HG03521 (cell line): ENCODE data around the gene KRTAP8-1.

Source experiments
- ATAC-seq: cut with Tn5 transposase; IDR thresholded peaks from one replicate; pipeline ENCODE4 v1.9.1; 2021; ENCODE audit warnings: mild to moderate bottlenecking, moderate library complexity; ENCODE audit not compliant: unreplicated experiment

Gene KRTAP8-1, protein sequence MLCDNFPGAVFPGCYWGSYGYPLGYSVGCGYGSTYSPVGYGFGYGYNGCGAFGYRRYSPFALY

DNA sequence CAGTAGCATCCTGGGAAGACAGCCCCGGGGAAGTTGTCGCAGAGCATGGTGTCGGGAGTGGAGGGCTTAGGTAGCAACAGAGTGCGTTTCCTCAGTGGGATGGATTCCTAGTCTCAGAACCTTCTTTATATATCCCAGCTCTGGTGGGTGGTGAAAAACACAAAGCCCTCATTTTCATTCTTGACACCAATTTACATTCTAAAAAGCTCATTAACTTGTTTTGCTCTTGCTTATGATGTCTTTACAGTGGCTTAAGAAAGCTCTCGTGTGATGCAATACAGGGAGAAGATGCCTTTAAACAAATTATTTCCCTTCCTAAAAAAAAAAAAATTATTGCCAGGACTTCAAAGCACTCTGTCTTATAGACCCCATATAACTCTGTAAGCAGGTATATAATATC is at the start of gene KRTAP8-1:
TSS of gene KRTAP8-1 (minus strand) at position 101 of the 400 bp plus-strand sequence. CDS start at position 47, 54 bp downstream.
- no peak for ATAC-seq

DNA sequence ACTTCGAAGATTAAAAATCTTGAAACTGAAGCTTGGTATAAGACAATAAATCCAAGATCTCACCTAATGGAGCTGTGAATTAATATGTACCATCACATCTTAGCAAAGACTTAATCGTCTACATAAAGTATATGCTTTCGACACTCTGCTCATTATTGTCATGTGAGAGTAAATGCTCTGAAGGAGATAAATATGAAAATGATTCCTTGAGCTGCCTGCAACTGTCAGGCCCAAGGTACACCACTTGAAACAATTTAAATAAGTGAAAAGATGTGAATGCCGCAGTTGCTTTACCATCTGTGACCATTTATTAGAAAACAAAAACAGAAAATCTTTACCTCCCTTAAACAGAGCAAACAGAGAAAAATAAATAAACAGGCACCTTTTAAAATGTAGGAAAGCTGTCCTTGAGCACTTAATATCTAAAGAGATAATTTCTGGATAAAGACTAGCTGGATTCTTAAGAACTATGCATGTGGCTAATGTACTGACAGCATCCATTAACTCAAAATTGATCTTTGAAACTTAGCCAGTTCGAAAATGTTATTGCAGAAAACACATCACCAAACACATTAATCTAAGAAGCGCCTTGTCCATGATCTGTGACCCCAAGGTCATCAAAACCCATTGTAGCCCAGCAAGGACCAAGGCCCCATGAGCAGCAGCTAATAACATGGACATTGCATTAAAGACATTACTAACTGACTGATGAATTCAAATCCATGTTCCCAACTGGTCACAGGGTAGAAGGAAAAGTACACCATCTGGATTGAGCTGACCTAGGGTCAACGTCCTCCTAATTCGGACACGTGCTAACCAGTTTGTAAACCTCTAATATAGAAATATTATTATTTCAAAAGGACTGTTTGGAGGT is 34.8 kb upstream of the KRTAP8-1 start:
- no peak for ATAC-seq

DNA sequence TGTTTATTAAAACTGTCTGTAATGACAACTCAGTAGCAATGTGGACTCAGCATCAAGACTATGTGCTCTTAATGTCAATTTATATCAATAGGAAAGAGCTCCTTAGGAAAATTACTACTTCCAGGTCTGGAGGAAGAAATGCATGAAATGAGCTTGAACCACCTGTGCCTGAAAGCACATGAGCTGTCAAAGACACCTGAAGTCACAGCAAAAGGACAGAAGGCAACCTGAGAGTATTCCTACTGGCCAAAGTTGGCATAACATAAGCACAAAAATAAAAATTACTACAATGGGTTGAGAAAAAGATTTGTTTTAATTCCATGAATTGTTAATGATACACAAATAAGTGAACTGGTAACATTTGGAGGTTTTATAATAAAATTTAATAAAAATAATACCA is 29.9 kb upstream of the KRTAP8-1 start:
- no peak for ATAC-seq

DNA sequence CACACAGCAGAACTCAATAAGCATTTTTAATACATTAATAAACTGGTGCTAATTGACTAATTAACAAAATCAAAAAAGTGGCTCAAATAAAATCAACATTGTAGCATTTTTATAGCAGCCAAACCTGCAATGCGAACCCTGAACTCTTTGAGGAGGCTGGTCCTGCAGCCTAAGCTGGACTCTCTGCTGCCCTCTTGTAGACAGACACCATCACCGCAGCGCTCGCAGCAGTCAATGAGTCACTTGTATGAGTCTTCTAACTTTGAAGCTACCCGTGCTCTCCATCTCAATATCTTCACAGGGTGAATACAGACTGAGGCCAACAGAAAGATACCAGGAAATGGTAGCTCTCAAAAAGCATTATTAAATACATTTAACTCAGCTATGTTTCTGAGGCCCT is 26.2 kb upstream of the KRTAP8-1 start:
- no peak for ATAC-seq

DNA sequence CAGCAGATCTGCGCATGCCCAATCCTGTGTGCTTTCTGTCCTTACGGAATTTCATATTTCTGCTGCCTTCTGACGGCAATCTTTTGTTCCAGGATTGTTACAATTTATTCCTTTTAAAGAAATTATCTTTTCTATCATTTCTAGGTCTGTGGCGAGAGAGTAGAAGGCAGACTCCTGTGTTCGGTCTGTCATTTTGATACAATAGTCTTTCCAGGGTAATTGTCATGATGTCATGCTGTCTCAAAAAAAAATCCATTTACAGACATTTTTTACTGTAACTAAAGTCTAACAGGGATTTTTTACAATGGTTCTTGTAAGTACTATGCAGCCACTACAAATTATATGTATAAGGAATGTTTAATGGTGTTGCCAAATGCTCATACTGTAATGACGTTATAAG is 25.5 kb upstream of the KRTAP8-1 start:
- ATAC-seq = no peak

DNA sequence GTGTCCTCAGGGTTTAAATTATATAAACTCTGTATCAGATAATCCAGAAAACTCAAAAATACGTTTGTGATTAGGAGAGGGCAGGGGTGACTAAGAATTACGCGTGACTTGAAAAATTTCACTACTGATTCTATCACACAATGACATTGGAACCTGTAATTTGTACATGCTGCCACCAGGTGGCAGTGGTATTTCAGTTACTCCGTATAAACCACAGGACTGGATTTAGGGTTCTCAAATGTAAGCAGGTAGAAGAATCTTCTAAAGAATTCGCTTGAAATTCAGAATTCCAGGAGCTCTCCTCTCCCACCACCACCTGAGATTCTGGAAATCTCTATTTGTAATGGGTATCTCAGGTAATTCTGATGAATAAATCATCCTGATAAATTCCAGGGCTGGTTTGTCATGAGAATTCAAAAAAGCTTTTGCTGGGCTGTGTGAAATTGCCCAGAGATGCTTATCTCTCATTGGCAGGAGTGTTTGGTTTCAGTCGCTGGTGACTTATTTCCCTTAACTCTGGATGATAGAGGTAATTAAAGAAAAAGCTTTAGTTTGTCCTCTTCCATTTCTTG is 18.2 kb upstream of the KRTAP8-1 start:
- ATAC-seq = no peak

DNA sequence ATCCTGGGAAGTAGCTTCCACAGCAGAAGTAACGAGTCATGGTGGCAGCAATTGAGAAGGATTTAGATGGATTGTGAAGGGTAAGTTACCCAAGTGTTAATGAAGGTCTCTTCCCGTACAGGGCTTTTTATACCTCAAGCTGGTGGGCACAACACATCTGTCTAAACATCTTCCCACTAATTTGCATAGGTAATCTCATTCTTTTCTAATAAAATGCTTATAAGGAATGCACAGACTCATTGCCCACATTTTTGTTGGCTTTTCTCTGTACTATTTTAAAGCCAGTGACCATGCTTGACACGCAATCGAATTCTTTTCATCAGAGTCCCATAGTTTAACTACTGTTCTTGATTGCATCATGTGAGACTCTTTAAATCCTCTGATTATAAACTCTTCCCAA is 16.6 kb upstream of the KRTAP8-1 start, which contains the start of gene KRTAP7-1:
TSS of gene KRTAP7-1 (minus strand) at position 101 of the 400 bp plus-strand sequence. CDS start at position 40, 61 bp downstream.
- ATAC-seq = no peak

DNA sequence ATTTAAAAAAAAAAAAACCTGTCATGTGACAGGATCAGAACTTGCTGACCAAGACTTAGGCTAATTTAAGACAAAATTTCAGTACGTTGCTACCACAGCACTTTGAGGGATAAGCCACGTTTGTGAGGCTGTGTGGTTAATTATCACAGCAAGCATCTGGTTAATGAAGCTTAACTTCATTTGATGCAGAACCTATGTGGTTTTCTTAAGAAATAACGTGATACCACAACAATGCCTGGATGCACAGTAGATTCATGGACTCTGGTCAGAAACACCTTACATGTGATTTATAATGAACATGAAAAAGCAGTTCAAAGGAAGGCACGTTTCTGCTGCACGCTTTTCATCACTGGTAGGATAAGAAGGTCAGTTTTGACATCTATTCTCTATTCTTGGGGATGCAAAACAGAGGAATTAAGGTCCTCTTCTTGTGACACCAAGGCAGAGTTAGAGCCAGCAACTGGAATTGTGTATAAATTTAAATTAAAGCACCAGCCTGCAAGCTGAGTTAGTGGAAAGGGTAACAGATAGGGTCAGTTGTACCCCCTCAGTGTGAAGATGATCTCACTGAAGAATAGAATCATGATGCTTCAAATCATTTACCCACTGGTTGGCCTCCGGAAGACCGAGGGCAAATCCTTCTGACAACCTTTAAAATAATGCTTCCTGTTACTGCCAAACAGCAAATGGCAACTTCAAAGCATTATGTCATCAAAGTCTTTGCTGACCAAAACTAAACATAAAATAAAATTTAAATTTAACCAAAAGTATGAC is 6.0 kb upstream of the KRTAP8-1 start:
- ATAC-seq = no peak

DNA sequence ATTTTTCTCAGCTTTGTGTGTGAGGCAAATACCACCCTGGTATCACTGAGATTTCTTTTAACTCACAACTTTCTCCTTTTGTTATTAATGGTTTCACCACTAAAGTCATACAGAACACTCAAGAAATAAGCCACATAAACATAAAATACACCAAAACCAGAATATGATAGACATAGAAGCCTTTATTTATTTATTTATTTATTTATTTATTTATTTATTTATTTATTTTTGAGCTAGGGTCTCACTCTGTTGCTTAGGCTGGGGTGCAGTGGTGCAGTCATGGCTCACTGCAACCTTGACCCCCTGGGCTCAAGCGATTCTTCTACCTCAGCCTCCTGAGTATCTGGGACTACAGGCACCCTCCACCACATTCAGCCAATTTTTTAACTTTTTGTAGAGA is 12.5 kb downstream of the KRTAP8-1 start:
- ATAC-seq = no peak

DNA sequence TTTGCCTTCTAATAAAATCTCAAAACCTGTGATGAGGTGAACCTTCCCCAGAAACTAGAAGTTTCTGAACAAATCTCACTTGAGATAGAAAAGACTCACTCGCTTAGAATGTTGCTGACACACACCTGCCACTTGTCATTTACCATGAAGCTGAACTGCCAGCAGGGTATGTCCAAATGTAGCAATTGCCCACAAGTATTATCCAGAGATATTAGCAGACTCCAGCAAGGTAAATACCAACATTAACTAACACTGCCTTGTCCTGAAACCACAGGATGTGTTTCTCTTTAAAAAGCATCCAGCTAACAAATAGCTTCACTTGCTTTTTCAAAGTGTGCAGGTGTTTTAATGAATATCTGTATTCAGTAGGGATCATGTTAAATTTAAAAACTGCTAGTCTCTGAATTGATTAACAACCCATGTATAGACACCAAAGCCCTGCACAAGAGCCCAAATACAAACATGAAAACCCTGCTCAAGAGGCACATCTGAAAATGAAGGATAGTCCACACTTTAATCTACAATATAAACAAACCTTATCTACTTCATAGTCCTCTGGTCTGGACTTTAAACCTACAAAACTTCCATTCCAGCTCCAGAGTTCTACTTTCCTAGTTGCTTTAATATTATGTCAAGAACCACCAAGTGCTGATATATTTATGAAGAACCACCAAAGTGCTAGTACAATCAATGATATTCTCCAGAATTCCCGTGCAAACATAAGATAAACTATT is 19.3 kb downstream of the KRTAP8-1 start:
- ATAC-seq = no peak

DNA sequence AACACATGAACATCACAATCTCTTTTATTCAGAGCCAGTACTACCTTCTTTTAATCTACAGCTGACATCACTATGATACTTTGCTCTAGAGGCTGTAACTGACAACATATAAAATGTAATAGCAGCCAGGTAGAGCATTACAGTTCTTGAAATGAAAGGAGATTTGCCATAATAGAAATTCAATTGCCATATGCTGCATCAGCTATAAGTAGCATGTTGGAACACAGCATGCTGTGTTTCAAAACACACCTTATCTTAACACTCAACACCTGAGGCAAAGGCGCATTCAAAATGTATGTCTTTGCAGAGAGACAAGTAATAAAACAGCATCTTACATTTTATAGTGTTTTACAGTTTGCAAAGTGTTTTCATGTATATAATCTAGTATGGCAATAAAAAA is 33.8 kb downstream of the KRTAP8-1 start:
- ATAC-seq = no peak

DNA sequence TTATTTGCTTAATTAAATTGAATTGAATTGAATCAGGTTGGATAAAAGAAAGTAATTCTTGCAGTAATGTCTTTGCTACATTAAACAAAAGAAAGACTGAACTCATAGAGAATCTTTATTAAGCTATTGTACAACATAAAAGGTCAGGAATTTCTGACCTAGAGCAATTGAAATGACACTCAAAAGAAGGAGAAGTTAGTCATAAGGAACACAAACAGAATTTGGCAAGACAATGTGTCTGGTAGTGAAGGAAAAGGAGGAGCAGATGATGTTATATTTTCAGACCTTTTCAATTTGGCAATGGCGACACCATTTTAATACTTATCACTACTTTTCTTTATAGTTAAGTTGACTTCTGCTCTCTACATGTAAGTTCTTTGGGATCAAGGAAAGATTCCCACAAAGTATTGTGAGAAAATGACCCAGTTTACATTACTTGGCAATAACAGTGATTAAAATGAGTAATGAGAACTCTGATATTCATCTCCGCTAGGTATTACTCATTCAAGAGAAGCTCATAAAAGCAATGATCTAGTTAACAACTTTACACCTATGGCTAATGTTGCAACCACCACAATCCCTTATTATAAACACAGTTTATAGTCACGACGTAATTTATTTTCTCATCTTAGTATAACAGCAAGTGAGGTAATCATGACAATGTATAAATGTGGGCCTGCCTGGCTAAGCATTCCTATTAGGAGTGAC is 43.2 kb downstream of the KRTAP8-1 start:
- ATAC-seq = no peak
